Activated CD4-positive, alpha-beta T cell treated with anti-CD3 and anti-CD28 coated beads, Interleukin-10, Interleukin-2, amounts not matched to agents 100 ng/mL and 50 ng/mL, durations not matched to agents 16 hours and 8 hours (primary cell): Measurements from ENCODE around the gene KCNT2.
"Not testable (repeated sequence)": the region's sequence is repeated elsewhere in the genome, so short reads cannot be mapped to it uniquely, and the experiment has no call there.

Experiments used
- DNase-seq: peaks from one replicate; pipeline ENCODE4 v3.0.0-alpha.2; 2020

Gene KCNT2

GRCh38 chr1:196510451-196510850, 97.8 kb downstream of the KCNT2 start:
- DNase-seq: no peak

- DNase-seq: not testable (repeated sequence)
Measured at GRCh38 chr1:196504224-196504623, 104.0 kb downstream of the KCNT2 start.

- no peak for DNase-seq
Measured at GRCh38 chr1:196502437-196502836, 105.8 kb downstream of the KCNT2 start.

GRCh38 chr1:196501760-196502428, 106.3 kb downstream of the KCNT2 start:
- DNase-seq: no peak

- no peak for DNase-seq
Measured at GRCh38 chr1:196497817-196498216, 110.4 kb downstream of the KCNT2 start.

GRCh38 chr1:196494766-196495165, 113.5 kb downstream of the KCNT2 start:
- DNase-seq: no peak

GRCh38 chr1:196493881-196494280, 114.4 kb downstream of the KCNT2 start:
- DNase-seq: no peak

- no peak for DNase-seq
Measured at GRCh38 chr1:196488579-196488978, 119.7 kb downstream of the KCNT2 start.

GRCh38 chr1:196486346-196486745, 121.9 kb downstream of the KCNT2 start:
- no peak for DNase-seq

GRCh38 chr1:196481616-196482015, 126.6 kb downstream of the KCNT2 start:
- DNase-seq: no peak

- DNase-seq: no peak
Measured at GRCh38 chr1:196477262-196477661, 131.0 kb downstream of the KCNT2 start.

GRCh38 chr1:196467230-196467925, 140.9 kb downstream of the KCNT2 start:
- no peak for DNase-seq

GRCh38 chr1:196466654-196467053, 141.6 kb downstream of the KCNT2 start:
- DNase-seq: no peak

- no peak for DNase-seq
Measured at GRCh38 chr1:196466166-196466565, 142.1 kb downstream of the KCNT2 start.

GRCh38 chr1:196464480-196464941, 143.7 kb downstream of the KCNT2 start:
- no peak for DNase-seq

- no peak for DNase-seq
Measured at GRCh38 chr1:196462086-196462485, 146.2 kb downstream of the KCNT2 start.

- no peak for DNase-seq
Measured at GRCh38 chr1:196461521-196461920, 146.7 kb downstream of the KCNT2 start.

- no peak for DNase-seq
Measured at GRCh38 chr1:196459383-196459782, 148.9 kb downstream of the KCNT2 start.

GRCh38 chr1:196454792-196455191, 153.4 kb downstream of the KCNT2 start:
- no peak for DNase-seq

- no peak for DNase-seq
Measured at GRCh38 chr1:196451103-196451502, 157.1 kb downstream of the KCNT2 start.

- no peak for DNase-seq
Measured at GRCh38 chr1:196450143-196451095, 157.8 kb downstream of the KCNT2 start.

- no peak for DNase-seq
Measured at GRCh38 chr1:196449460-196449859, 158.8 kb downstream of the KCNT2 start.

GRCh38 chr1:196445775-196446174, 162.5 kb downstream of the KCNT2 start:
- DNase-seq: no peak
